OCI-LY7 (cell line): ENCODE data around the gene TPK1. TPM values are rescaled to one million over a fixed set of nuclear protein-coding genes. Genes with fewer than 3 reads are reported as not detected.

Source experiments
- BruUV-seq: library from RNA; stranded (reverse); fragments of 400-500 nt; replicated peaks from 2 replicates; lab custom pipeline; 2021; lab: Mats Ljungman, UMichigan
- CTCF ChIA-PET: fragments of 300-600 bp; sonication (Branson Sonifier 250); formaldehyde crosslinking; loops from one replicate; lab custom pipeline; 2022; ENCODE audit warnings: antibody characterized with exemption; ENCODE audit not compliant: unreplicated experiment; lab: Charles Lee
- POLR2A ChIA-PET: fragments of 300-600 bp; sonication (Branson Sonifier 250); formaldehyde crosslinking; loops from one replicate; lab custom pipeline; 2022; ENCODE audit warnings: antibody characterized with exemption; lab: Charles Lee
- DNase-seq: peaks from one replicate; pipeline ENCODE4 v3.0.0-alpha.2; 2015; ENCODE audit warnings: low spot score
- H2AFZ ChIP-seq: fragments of 200-600 bp; sonication (generic), shearing (Covaris generic); 2 replicates; pipeline ENCODE4 v1.6.1; 2014; ENCODE audit warnings: mild to moderate bottlenecking, antibody characterized with exemption, low read length, moderate library complexity
- H3K27ac ChIP-seq: fragments of 200-600 bp; sonication (generic); 2 replicates; pipeline ENCODE4 v1.5.1; 2014; ENCODE audit warnings: mixed run types, low read depth, mild to moderate bottlenecking, moderate library complexity, low read length, inconsistent platforms; ENCODE audit not compliant: poor library complexity, severe bottlenecking
- H3K36me3 ChIP-seq: fragments of 200-600 bp; sonication (generic); 2 replicates; pipeline ENCODE4 v1.6.1; 2014; ENCODE audit warnings: mild to moderate bottlenecking, antibody characterized with exemption, low read length, moderate library complexity, mixed read lengths; ENCODE audit not compliant: insufficient read depth
- H3K4me1 ChIP-seq: fragments of 200-600 bp; sonication (generic); 2 replicates; pipeline ENCODE4 v1.5.1; 2014; ENCODE audit warnings: mild to moderate bottlenecking, low read length; ENCODE audit not compliant: insufficient read depth, poor library complexity, severe bottlenecking
- H3K4me2 ChIP-seq: fragments of 200-600 bp; sonication (generic); 2 replicates; pipeline ENCODE4 v1.6.1; 2014; ENCODE audit warnings: mild to moderate bottlenecking, low read length
- H3K4me3 ChIP-seq: fragments of 200-600 bp; sonication (generic); 2 replicates; pipeline ENCODE4 v1.5.1; 2014; ENCODE audit warnings: mild to moderate bottlenecking, low read depth, low read length; ENCODE audit not compliant: poor library complexity, severe bottlenecking
- H3K79me2 ChIP-seq: fragments of 200-600 bp; sonication (generic); 2 replicates; pipeline ENCODE4 v1.6.1; 2016; ENCODE audit warnings: low read depth, mild to moderate bottlenecking, low read length, moderate library complexity, mixed read lengths; ENCODE audit not compliant: insufficient read depth
- H3K9me2 ChIP-seq: fragments of 200-600 bp; sonication (generic); 2 replicates; pipeline ENCODE4 v1.6.1; 2016; ENCODE audit warnings: mild to moderate bottlenecking, low read length, mixed read lengths; ENCODE audit not compliant: insufficient read depth
- H3K9me3 ChIP-seq: fragments of 200-600 bp; sonication (generic); 2 replicates; pipeline ENCODE4 v1.6.1; 2014; ENCODE audit warnings: mild to moderate bottlenecking, mixed run types, low read length, mixed read lengths
- H4K20me1 ChIP-seq: fragments of 200-600 bp; sonication (generic); 2 replicates; pipeline ENCODE4 v1.6.1; 2014; ENCODE audit warnings: mild to moderate bottlenecking, antibody characterized with exemption, low read length, moderate library complexity, mixed read lengths; ENCODE audit not compliant: insufficient read depth
- CTCF ChIP-seq: fragments of 200-600 bp; sonication (generic); conservative IDR thresholded peaks from 2 replicates; pipeline ENCODE4 v1.5.1; 2014; ENCODE audit warnings: mild to moderate bottlenecking, antibody characterized with exemption, low read length, moderate library complexity, mixed read lengths
- EZH2phosphoT487 ChIP-seq: fragments of 200-600 bp; sonication (generic); IDR thresholded peaks from 2 replicates; pipeline ENCODE4 v1.6.1; 2018; ENCODE audit warnings: low read depth, borderline replicate concordance, mild to moderate bottlenecking, mixed run types, antibody characterized with exemption, low read length, moderate library complexity, mixed read lengths
- intact Hi-C: fragments of 100-400 bp; cut with micrococcal nuclease; formaldehyde crosslinking; loops from one replicate; pipeline ENCODE4 v1.10.0; 2022; ENCODE audit not compliant: unreplicated experiment
- total RNA-seq, 2 experiments: library from RNA; depleted of rRNA in 1 of 2; stranded (reverse); fragments of >200 nt in 1 of 2; shearing (Covaris generic) in 1 of 2; gene quantifications; 2 replicates each; pipeline ENCODE4 v1.2.3, GENCODE V29; 2014 to 2022

TPK1 gene
- total RNA-seq, 2 experiments from 2014 or later, result 6.7 to 12.5 TPM

GRCh38 chr7:144587701-144588100 is 248.2 kb downstream of the TPK1 start:
- intact Hi-C loops, result no loop called here

GRCh38 chr7:144584726-144585125 is 251.1 kb downstream of the TPK1 start:
- intact Hi-C loops, result no loop called here
- DNase-seq, result no peak
- H3K4me2 ChIP-seq, result no peak overlapping the region
- H3K4me1 ChIP-seq, result no peaks in the 10 kb centered on the region
- H3K9me3 ChIP-seq, result no peaks in the 10 kb centered on the region
- BruUV-seq, result no TSS peak
- no peak overlapping the region for H3K4me3 ChIP-seq
- no peaks in the 10 kb centered on the region for H3K9me2 ChIP-seq
- no peak overlapping the region for H3K27ac ChIP-seq
- no peaks in the 10 kb centered on the region for H3K36me3 ChIP-seq
- no peaks in the 10 kb centered on the region for H3K79me2 ChIP-seq
- ChIA-PET CTCF (no interaction called here), POLR2A (no interaction called here)
- TF ChIP-seq CTCF, result no peak
- no peak for TF ChIP-seq EZH2phosphoT487
- H4K20me1 ChIP-seq, result no peaks in the 10 kb centered on the region
- H2AFZ ChIP-seq, result no peak overlapping the region

More at GRCh38 chr7:144587701-144588100, 248.2 kb downstream of the TPK1 start:
- ChIA-PET CTCF (no interaction called here), POLR2A (no interaction called here)
- no peaks in the 10 kb centered on the region for H3K4me1 ChIP-seq
- H2AFZ ChIP-seq, result no peak overlapping the region
- no peaks in the 10 kb centered on the region for H4K20me1 ChIP-seq
- no peak overlapping the region for H3K27ac ChIP-seq
- H3K9me2 ChIP-seq, result no peaks in the 10 kb centered on the region
- H3K4me3 ChIP-seq, result no peak overlapping the region
- no peaks in the 10 kb centered on the region for H3K36me3 ChIP-seq
- DNase-seq, result no peak
- BruUV-seq, result no TSS peak
- no peaks in the 10 kb centered on the region for H3K9me3 ChIP-seq
- TF ChIP-seq EZH2phosphoT487, result no peak
- no peak for TF ChIP-seq CTCF
- H3K4me2 ChIP-seq, result no peak overlapping the region
- H3K79me2 ChIP-seq, result no peaks in the 10 kb centered on the region

- ChIA-PET CTCF (no interaction called here), POLR2A (no interaction called here)
- H3K9me2 ChIP-seq, result no peaks in the 10 kb centered on the region
- H3K27ac ChIP-seq, result no peak overlapping the region
- BruUV-seq, result no TSS peak
- H3K79me2 ChIP-seq, result no peaks in the 10 kb centered on the region
- H3K4me2 ChIP-seq, result no peak overlapping the region
- H4K20me1 ChIP-seq, result no peaks in the 10 kb centered on the region
- H2AFZ ChIP-seq, result no peak overlapping the region
- intact Hi-C loops, result no loop called here
- H3K36me3 ChIP-seq, result no peaks in the 10 kb centered on the region
- no peaks in the 10 kb centered on the region for H3K4me1 ChIP-seq
- no peaks in the 10 kb centered on the region for H3K9me3 ChIP-seq
- no peak for DNase-seq
- no peak overlapping the region for H3K4me3 ChIP-seq
- TF ChIP-seq EZH2phosphoT487, result no peak
- no peak for TF ChIP-seq CTCF
These were observed 256.2 kb downstream of the TPK1 start for GRCh38 chr7:144579687-144580086.
